A673 (cell line): ENCODE measurements around the gene RGS8. TPM values are rescaled to one million over a fixed set of nuclear protein-coding genes. Genes with fewer than 3 reads are reported as not detected.

ENCODE experiments used
- BruUV-seq: library from RNA; stranded (reverse); fragments of 400-500 nt; replicated peaks from 2 replicates; lab custom pipeline; 2021; lab: Mats Ljungman, UMichigan
- CTCF ChIA-PET: fragments of 300-600 bp; sonication (Branson Sonifier 250); formaldehyde crosslinking; loops from one replicate; lab custom pipeline; 2022; ENCODE audit warnings: antibody characterized with exemption; lab: Charles Lee
- POLR2A ChIA-PET: fragments of 300-600 bp; sonication (Branson Sonifier 250); formaldehyde crosslinking; loops from one replicate; lab custom pipeline; 2022; ENCODE audit warnings: antibody characterized with exemption; ENCODE audit not compliant: low non-redundant PET; lab: Charles Lee
- DNase-seq: peaks from one replicate; pipeline ENCODE4 v3.0.0-alpha.2; 2015; ENCODE audit warnings: low spot score
- H3K27ac ChIP-seq: fragments of 200-600 bp; sonication (generic); 2 replicates; pipeline ENCODE4 v1.5.1; 2016; ENCODE audit warnings: mixed run types, low read depth, mild to moderate bottlenecking, mixed read lengths, antibody characterized with exemption, low read length; ENCODE audit not compliant: poor library complexity, severe bottlenecking
- H3K27me3 ChIP-seq: fragments of 200-600 bp; sonication (generic); replicated peaks from 2 replicates; pipeline ENCODE4 v1.6.1; 2017; ENCODE audit warnings: mixed run types, low read depth, mild to moderate bottlenecking, mixed read lengths, antibody characterized with exemption, low read length; ENCODE audit not compliant: insufficient read depth, poor library complexity
- H3K36me3 ChIP-seq: fragments of 200-600 bp; sonication (generic); 2 replicates; pipeline ENCODE4 v1.6.1; 2016; ENCODE audit warnings: mixed run types, mild to moderate bottlenecking, mixed read lengths, antibody characterized with exemption, low read length; ENCODE audit not compliant: insufficient read depth, poor library complexity, severe bottlenecking
- H3K4me1 ChIP-seq: fragments of 200-600 bp; sonication (generic); 2 replicates; pipeline ENCODE4 v1.6.1; 2017; ENCODE audit warnings: mixed run types, mild to moderate bottlenecking, mixed read lengths, antibody characterized with exemption, low read length; ENCODE audit not compliant: insufficient read depth, poor library complexity, severe bottlenecking
- H3K4me3 ChIP-seq: fragments of 200-600 bp; sonication (generic); 2 replicates; pipeline ENCODE4 v1.5.1; 2016; ENCODE audit warnings: low read depth, mixed run types, mild to moderate bottlenecking, mixed read lengths, low read length; ENCODE audit not compliant: poor library complexity, severe bottlenecking
- H3K9me3 ChIP-seq: fragments of 200-600 bp; sonication (generic); 2 replicates; pipeline ENCODE4 v1.6.1; 2016; ENCODE audit warnings: mixed run types, low read depth, mild to moderate bottlenecking, mixed read lengths, antibody characterized with exemption, low read length; ENCODE audit not compliant: poor library complexity, severe bottlenecking
- EZH2 ChIP-seq: fragments of 200-600 bp; sonication (generic); IDR thresholded peaks from 2 replicates; pipeline ENCODE4 v1.6.1; 2017; ENCODE audit warnings: borderline replicate concordance, low read depth, mild to moderate bottlenecking, mixed read lengths, antibody characterized with exemption, low read length; ENCODE audit not compliant: poor library complexity, severe bottlenecking
- intact Hi-C: fragments of 100-400 bp; cut with micrococcal nuclease; formaldehyde crosslinking; loops from one replicate; pipeline ENCODE4 v1.10.0; 2022; ENCODE audit not compliant: unreplicated experiment
- total RNA-seq: library from RNA; stranded (reverse); gene quantifications from 2 replicates; pipeline ENCODE4 v1.2.3, GENCODE V29; 2021
- TF ChIP-seq, protein P1 (sequence below): fragments of 300-800, 200-600 bp; sonication (generic); conservative IDR thresholded peaks from 2 replicates; pipeline ENCODE4 v1.5.1; 2017; ENCODE audit warnings: low read depth, mild to moderate bottlenecking, antibody characterized with exemption, low read length, moderate library complexity, mixed read lengths

RGS8 gene
- total RNA-seq, 1 experiment from 2014 or later: not detected

DNA sequence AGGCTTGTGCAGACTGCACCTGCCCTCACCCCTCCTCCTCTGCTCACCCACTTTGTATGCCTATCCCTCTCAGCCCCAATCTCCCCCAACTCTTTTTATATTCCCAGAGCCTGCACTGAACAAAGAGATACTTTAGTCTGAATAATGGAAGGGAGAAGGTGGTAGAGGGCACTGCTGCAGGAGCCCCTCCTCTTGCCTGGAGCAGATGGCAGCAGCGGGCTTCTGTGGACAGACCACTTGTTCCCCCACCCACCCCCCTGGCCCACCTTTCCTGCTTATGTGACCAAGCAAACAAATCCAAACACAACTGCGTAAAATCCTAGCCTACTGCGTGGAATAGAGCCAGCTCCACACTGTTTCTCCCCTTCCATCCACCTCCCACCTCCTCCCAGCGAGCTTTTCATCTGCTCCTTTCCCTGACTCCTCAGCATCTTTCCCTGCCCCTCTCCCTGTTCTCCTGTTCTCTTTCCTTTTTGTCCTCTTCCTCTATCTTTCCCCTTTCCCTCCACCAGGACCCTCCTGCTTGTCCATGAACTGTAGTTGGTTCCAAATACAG, 27.5 kb downstream of the RGS8 start:
- Histone ChIP-seq H3K27me3 (no peaks in the 10 kb centered on the region), H3K4me1 (no peaks in the 10 kb centered on the region), H3K9me3 (no peaks in the 10 kb centered on the region), H3K4me3 (no peak overlapping the region), H3K36me3 (no peaks in the 10 kb centered on the region), H3K27ac (no peak overlapping the region)
- DNase-seq: no peak
- intact Hi-C loops: no loop called here
- ChIA-PET POLR2A (no interaction called here), CTCF (interaction anchor here (0.6 to 0.9 kb wide), 2 partner anchors 19 to 126 kb away, joined by 5 read pairs; no protein-coding TSS in a partner anchor)
- TF ChIP-seq, protein P1, sequence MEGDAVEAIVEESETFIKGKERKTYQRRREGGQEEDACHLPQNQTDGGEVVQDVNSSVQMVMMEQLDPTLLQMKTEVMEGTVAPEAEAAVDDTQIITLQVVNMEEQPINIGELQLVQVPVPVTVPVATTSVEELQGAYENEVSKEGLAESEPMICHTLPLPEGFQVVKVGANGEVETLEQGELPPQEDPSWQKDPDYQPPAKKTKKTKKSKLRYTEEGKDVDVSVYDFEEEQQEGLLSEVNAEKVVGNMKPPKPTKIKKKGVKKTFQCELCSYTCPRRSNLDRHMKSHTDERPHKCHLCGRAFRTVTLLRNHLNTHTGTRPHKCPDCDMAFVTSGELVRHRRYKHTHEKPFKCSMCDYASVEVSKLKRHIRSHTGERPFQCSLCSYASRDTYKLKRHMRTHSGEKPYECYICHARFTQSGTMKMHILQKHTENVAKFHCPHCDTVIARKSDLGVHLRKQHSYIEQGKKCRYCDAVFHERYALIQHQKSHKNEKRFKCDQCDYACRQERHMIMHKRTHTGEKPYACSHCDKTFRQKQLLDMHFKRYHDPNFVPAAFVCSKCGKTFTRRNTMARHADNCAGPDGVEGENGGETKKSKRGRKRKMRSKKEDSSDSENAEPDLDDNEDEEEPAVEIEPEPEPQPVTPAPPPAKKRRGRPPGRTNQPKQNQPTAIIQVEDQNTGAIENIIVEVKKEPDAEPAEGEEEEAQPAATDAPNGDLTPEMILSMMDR: no peak
- TF ChIP-seq EZH2: no peak
- BruUV-seq: no TSS peak

DNA sequence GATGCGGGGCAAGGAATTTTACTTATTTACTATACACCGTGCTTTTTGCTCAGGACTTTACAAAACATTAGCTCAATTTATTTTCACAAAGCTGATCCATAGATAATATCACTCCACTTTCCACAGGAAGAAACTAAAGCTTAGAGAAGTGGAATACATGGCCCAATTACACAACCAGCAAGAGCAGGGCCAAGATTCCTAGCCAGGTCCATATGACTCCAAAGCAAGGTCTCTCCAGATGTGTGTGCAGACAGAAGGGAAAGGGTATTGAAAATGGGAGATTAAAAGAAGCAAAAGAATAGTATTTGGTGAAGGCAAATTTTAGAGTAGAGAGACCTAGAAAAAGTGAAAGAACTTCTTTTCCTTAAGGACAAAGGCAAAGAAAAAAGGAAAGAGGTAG, 30.4 kb downstream of the RGS8 start:
- intact Hi-C loops: no loop called here
- DNase-seq: no peak
- Histone ChIP-seq H3K27ac (no peak overlapping the region), H3K4me1 (no peaks in the 10 kb centered on the region), H3K4me3 (no peak overlapping the region), H3K36me3 (no peaks in the 10 kb centered on the region), H3K27me3 (no peaks in the 10 kb centered on the region), H3K9me3 (no peaks in the 10 kb centered on the region)
- TF ChIP-seq EZH2: no peak
- TF ChIP-seq, protein P1: no peak
- BruUV-seq: no TSS peak
- POLR2A ChIA-PET: no interaction called here
- CTCF ChIA-PET: no interaction called here

DNA sequence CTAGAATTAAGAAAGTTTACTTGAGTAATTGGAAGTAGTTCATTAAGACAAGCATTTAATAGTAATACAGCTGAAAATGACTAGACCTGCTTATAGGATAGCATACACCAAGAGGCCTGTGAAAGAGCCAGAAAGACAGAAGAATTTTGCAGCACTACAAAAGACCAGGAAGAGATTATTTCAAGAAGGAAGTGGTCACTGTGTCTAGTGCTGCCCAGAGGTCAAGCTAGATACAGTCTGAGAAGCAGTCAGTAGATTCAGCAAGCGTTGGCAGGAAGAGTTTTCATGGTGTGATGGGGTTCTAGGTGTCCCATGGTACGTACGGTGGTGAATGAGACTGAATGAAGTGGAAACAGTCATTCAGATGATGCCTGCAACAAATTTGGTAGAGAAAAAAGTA, 31.5 kb downstream of the RGS8 start:
- no peaks in the 10 kb centered on the region for H3K4me1 ChIP-seq
- POLR2A ChIA-PET: no interaction called here
- intact Hi-C loops: no loop called here
- CTCF ChIA-PET: no interaction called here
- no peak for DNase-seq
- BruUV-seq: no TSS peak
- no peak overlapping the region for H3K4me3 ChIP-seq
- no peaks in the 10 kb centered on the region for H3K36me3 ChIP-seq
- H3K9me3 ChIP-seq: no peaks in the 10 kb centered on the region
- no peaks in the 10 kb centered on the region for H3K27me3 ChIP-seq
- TF ChIP-seq, protein P1: no peak
- TF ChIP-seq EZH2: no peak
- H3K27ac ChIP-seq: no peak overlapping the region
